Measurements from ENCODE around the gene STPG2.

The STPG2 gene

GRCh38 chr4:97778174-97778573 is 365.1 kb downstream of the STPG2 start:
- no peak overlapping the region for H3K4me3 ChIP-seq (ENCODE audit: low read length)
- DNase-seq (ENCODE audit: low read depth) = no peak
- no peak for TF ChIP-seq CTCF (conservative IDR thresholded peaks at IDR 0.05; ENCODE audit: low read depth, low read length)

GRCh38 chr4:97774347-97774989 is 368.8 kb downstream of the STPG2 start:
- H3K4me3 ChIP-seq (ENCODE audit: low read length) = no peak overlapping the region
- DNase-seq (ENCODE audit: low read depth) = no peak
- TF ChIP-seq CTCF (conservative IDR thresholded peaks at IDR 0.05; ENCODE audit: low read depth, low read length) = no peak

GRCh38 chr4:97770222-97770621 is 373.1 kb downstream of the STPG2 start:
- DNase-seq (ENCODE audit: low read depth) = no peak
- no peak for TF ChIP-seq CTCF (conservative IDR thresholded peaks at IDR 0.05; ENCODE audit: low read depth, low read length)
- no peak overlapping the region for H3K4me3 ChIP-seq (ENCODE audit: low read length)

- no peak for TF ChIP-seq CTCF (conservative IDR thresholded peaks at IDR 0.05; ENCODE audit: low read depth, low read length)
- H3K4me3 ChIP-seq (ENCODE audit: low read length) = no peak overlapping the region
Observed at GRCh38 chr4:97762115-97762512, 381.2 kb downstream of the STPG2 start.

GRCh38 chr4:97761445-97762114 is 381.7 kb downstream of the STPG2 start:
- H3K4me3 ChIP-seq (ENCODE audit: low read length) = no peak overlapping the region
- no peak for TF ChIP-seq CTCF (conservative IDR thresholded peaks at IDR 0.05; ENCODE audit: low read depth, low read length)
- DNase-seq (ENCODE audit: low read depth) = no peak

More at GRCh38 chr4:97762115-97762512, 381.2 kb downstream of the STPG2 start:
- DNase-seq (ENCODE audit: low read depth) = no peak

GRCh38 chr4:97759785-97760184 is 383.5 kb downstream of the STPG2 start:
- DNase-seq (ENCODE audit: low read depth) = no peak
- TF ChIP-seq CTCF (conservative IDR thresholded peaks at IDR 0.05; ENCODE audit: low read depth, low read length) = no peak
- H3K4me3 ChIP-seq (ENCODE audit: low read length) = no peak overlapping the region

- H3K4me3 ChIP-seq (ENCODE audit: low read length) = no peak overlapping the region
- no peak for DNase-seq (ENCODE audit: low read depth)
- no peak for TF ChIP-seq CTCF (conservative IDR thresholded peaks at IDR 0.05; ENCODE audit: low read depth, low read length)
Observed at GRCh38 chr4:97752599-97752998, 390.7 kb downstream of the STPG2 start.
